Activated CD4-positive, alpha-beta T cell treated with anti-CD3 and anti-CD28 coated beads, Interleukin-2, amount 50 U/mL, for 24 hours (primary cell): Measurements from ENCODE around the gene AOAH.
"Not testable (repeated sequence)": the region's sequence is repeated elsewhere in the genome, so short reads cannot be mapped to it uniquely, and the experiment has no call there.

Experiments
- DNase-seq, 2 donors: peaks; one replicate each; pipeline ENCODE4 v3.0.0-alpha.2; 2020; ENCODE audit warnings: low read depth in 1 of 2, low spot score in 1 of 2

The AOAH gene

DNA sequence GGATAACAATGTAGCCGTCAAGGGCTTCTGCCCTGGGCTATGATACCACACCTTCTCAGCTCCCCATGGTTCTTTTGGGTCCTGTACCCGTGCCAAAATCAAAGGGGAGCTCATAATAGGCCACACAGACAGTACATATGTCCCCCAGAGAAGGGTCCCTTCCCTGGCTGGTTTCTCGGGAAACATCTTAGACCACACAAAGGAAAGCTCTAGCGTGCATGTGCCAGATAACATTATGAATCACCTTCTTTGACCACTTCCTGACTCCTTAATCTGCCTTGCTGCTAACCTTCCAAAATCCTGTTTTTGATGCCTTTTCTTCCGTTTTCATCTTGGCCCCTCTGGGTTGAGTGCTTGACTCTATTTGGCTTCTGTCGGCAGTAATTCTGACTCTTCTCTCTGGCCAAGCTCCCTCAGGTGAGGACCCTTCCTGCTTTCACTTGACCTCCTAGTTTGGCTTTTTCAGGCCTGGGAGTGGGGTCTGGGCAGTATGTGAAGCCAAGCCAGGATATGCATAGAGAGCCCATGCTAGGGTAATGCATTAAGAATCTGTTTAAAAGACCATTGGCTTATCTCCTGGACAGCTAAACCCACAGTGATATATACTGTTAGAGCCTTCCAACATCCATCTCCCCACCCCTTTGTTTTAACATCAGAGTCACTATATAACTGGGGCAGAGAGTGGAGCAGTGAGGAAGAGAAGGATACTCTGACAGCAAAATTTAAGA lies 249.8 kb downstream of the AOAH start:
- DNase-seq: no peak

DNA sequence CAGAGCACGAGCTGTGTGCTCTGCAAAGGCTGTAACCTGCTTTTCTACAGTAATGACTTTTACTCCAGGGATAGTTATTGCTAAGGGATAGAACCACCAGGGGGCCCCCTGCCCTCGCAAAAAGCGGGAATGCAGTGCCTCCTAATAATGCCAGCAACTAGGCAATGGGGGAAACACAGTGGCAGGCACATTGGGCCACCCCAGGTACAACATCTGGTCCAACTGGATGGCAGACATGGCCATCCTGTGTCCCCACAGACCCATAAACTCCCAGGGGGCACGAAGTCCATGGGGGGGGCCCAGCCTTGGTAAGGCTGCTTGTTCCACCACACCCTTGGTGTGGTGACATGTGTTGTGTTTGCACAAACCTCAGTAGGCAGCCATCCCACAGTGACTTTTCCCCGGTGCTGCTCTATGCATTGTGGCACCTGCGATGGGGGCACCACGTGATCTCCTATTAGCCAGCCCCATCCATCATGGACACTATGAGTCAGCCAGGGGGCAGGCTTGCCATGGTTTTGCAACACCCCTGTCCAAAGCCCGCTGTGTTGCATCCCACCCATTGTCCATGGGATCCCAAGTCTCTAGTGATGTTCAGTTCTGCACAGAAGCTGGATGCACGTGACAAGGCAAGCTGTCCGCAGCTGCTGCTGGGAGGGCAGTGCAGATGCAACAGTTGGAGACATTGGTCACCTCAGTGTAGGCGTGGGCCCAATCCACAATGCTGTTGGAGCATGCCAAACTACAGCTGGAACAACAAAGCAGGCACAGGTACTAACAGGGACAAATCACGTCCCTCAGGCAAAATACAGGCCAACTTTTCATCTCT lies 250.6 kb downstream of the AOAH start:
- no peak for DNase-seq

DNA sequence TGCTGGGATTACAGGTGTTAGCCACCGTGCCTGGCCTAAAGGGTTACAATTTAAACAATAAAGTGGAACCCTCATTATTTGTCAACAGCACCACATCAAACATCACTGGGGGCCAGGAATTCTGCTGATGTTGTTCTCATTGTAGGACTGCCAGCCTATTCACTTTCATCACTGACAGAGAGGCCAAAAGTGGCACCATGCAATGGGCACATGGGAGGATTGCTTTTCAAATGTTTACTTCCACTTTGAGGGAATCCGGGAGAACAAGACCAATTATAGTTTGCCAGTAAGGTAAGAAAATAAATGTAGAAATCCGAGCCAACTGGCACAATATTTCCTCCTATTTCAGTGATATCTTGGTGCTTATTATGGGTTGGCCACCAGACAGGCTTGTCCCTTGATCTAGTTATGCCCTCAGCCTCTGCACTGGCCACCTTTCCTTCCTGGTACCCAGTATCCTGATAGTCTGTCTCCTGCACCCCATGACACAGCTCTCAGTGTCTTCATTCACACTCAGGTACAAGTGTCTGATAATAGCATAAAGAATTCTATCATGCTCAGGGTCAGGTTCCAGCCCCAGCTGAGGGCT lies 252.1 kb downstream of the AOAH start:
- DNase-seq: no peak

DNA sequence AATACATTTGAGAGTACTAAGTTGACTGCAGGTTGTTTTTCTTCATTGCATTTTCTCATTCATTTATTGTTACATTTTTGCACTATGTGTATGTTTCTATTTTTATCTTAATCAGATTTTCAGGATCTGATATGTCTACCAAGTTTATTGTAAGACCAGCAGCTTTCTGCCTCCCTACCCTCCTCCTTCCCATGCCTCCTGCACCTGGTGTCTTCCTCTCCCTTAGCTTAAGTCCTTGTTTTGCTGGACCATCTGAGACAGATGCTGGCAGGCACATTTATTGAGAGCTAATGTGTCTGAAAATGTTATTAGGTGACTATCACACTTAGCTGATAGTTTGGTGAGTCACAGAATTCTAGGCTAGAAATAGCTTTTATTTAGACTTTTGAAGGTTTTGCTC lies 255.1 kb downstream of the AOAH start:
- no peak for DNase-seq

DNA sequence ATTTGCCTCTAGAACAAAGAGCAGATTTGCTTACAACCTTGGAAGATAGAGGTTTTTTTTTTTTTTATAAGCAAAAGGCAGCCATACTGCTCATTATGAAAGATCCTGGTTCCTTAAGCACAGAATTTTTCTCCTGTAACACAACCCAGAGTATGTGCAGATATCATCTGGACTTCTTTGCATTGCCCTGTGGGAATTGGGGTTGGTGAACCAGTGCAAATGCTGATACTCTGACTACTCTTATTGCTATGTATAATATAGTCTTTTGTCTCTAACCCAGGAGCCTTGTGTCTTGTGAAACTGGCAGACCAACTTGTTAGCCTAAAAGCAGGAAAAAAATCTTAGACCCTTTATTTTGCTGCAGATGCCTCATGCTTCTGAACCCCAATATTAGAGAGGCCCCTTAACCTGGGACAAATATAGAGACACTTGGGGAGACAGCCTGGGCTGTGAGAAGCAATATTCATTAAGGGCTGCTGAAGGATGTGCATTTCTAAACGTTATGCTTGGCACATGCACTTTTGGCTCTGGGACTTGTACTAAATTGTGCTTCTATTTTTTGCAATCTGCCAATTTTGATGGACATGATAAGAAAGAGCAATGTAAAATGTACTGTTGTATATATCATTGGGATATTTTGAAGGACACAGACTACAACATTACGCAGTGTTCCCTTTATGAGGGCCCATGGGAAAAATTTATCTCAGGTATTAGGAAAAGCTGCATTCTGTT lies 255.8 kb downstream of the AOAH start:
- no peak for DNase-seq

DNA sequence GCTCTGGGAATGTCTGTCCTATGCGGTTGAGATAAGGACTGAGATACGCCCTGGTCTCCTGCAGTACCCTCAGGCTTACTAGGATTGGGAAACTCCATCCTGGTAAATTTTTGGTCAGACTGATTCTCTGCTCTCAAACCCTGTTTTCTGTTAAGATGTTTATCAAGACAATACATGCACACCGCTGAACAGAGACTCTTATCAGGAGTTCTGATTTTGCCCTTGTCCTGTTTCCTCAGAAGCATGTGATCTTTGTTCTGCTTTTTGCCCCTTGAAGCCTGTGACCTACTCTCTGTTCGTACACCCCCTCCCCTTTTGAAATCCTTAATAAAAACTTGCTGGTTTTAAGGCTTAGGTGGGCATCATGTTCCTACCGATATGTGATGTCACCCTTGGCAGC lies 258.3 kb downstream of the AOAH start:
- not testable (repeated sequence) for DNase-seq

DNA sequence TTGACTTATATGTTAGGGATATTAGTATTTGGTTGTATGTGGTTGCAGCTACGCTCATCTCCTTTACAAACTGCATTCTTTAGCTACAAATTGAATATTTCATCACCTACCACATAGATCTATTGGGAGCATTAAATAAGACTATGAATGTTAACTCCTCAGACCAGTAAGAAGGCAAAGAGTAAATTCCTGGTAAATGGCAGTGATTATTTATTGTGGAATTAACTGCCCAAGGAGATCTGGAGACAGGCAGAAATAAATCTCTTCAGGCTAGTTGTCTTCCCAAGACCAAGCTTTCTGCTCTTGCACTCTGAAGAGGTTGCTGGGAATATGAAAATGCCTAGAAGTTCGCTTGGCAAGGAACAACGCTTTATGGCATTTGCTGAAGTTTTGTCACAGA lies 260.0 kb downstream of the AOAH start:
- DNase-seq: no peak
